ENCODE results near the gene POLG2. TPM values are rescaled to one million over a fixed set of nuclear protein-coding genes. Genes with fewer than 3 reads are reported as not detected.

Gene POLG2
- total RNA-seq, 2 donors from 2014 or later = 6.5 to 18.1 TPM

DNA sequence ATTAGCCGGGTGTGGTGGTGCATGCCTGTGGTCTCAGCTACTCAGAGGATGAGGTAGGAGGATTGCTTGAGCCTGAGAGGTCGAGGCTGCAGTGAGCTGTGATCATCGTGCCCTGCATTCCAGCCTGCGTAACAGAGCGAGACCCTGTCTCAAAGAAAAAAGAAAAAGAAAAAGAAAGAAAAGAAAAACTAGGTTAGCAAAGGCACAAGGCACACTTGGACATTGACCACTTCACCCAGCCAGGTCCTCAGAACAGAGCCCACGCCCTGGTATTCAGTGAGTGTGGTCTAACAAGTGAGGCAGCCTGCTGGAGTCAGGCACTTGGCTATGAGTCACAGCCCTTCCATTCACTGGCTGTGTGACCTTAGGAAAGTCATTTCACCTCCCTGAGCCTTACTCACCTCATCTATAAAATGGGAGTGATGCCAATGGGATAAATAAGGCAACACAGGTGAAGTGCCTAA lies 37.5 kb downstream of the POLG2 start:
- Histone ChIP-seq H3K4me1 (no peaks in the 10 kb centered on the region), H3K4me3 (no peak overlapping the region), H3K27me3 (no peaks in the 10 kb centered on the region), H3K9me3 (no peaks in the 10 kb centered on the region), H3K27ac (no peak overlapping the region), H3K36me3 (replicated peaks in 1 of 2; ENCODE audit: insufficient read depth in 1 of 2, low read depth in 2 of 2) (no peaks in the 10 kb centered on the region)
- intact Hi-C loops (cut with DNase I) = no loop called here
- 87 to 88% methylated on average over 6 of the region's 6 CpGs for WGBS, 2 donors
- TF ChIP-seq, protein P1, sequence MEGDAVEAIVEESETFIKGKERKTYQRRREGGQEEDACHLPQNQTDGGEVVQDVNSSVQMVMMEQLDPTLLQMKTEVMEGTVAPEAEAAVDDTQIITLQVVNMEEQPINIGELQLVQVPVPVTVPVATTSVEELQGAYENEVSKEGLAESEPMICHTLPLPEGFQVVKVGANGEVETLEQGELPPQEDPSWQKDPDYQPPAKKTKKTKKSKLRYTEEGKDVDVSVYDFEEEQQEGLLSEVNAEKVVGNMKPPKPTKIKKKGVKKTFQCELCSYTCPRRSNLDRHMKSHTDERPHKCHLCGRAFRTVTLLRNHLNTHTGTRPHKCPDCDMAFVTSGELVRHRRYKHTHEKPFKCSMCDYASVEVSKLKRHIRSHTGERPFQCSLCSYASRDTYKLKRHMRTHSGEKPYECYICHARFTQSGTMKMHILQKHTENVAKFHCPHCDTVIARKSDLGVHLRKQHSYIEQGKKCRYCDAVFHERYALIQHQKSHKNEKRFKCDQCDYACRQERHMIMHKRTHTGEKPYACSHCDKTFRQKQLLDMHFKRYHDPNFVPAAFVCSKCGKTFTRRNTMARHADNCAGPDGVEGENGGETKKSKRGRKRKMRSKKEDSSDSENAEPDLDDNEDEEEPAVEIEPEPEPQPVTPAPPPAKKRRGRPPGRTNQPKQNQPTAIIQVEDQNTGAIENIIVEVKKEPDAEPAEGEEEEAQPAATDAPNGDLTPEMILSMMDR (IDR thresholded peaks at IDR 0.05) = no peak
- no peak for TF ChIP-seq POLR2A (IDR thresholded peaks at IDR 0.05)
- DNase-seq = no peak
- ATAC-seq = no peak

- TF ChIP-seq, protein P1 (IDR thresholded peaks at IDR 0.05) = no peak
- intact Hi-C loops (cut with DNase I) = no loop called here
- H3K4me3 ChIP-seq = no peak overlapping the region
- no peaks in the 10 kb centered on the region for H3K4me1 ChIP-seq
- H3K9me3 ChIP-seq = no peaks in the 10 kb centered on the region
- H3K36me3 ChIP-seq (replicated peaks in 1 of 2; ENCODE audit: insufficient read depth in 1 of 2, low read depth in 2 of 2) = no peaks in the 10 kb centered on the region
- DNase-seq (no peak), ATAC-seq (no peak)
- WGBS, 2 donors = 69 to 70% methylated on average over 5 to 7 of the region's 8 CpGs
- H3K27ac ChIP-seq = no peak overlapping the region
- H3K27me3 ChIP-seq = no peaks in the 10 kb centered on the region
Observed at GRCh38 chr17:64458756-64459155, 38.1 kb downstream of the POLG2 start.

DNA sequence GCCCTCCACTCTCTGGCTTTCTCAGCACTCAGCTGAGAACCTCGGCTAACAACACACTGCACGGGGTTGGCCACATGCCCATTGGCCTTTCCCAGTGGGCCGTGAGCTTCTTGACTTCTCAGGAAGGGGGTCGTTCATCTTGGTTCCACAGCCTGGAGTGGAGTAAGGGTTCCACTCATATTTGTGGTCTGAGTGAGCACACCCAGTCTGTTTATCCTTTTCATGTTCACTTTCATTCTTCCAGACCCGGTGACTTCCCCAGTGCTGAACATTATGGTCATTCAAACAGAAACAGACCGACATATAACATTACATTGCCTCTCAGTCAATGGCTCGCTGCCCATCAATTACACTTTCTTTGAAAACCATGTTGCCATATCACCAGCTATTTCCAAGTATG lies 39.7 kb downstream of the POLG2 start:
- intact Hi-C loops (cut with DNase I) = no loop called here
- H3K36me3 ChIP-seq (replicated peaks in 1 of 2; ENCODE audit: insufficient read depth in 1 of 2, low read depth in 2 of 2) = no peaks in the 10 kb centered on the region
- H3K4me1 ChIP-seq = no peaks in the 10 kb centered on the region
- TF ChIP-seq, protein P1 (IDR thresholded peaks at IDR 0.05) = no peak
- TF ChIP-seq POLR2A (IDR thresholded peaks at IDR 0.05) = no peak
- no peak overlapping the region for H3K4me3 ChIP-seq
- no peaks in the 10 kb centered on the region for H3K27me3 ChIP-seq
- no peak for ATAC-seq
- DNase-seq = no peak
- no peaks in the 10 kb centered on the region for H3K9me3 ChIP-seq
- WGBS, 2 donors = 61 to 68% methylated on average over 7 of the region's 7 CpGs
- H3K27ac ChIP-seq = no peak overlapping the region

- no peak for ATAC-seq
- intact Hi-C loops (cut with DNase I) = no loop called here
- Histone ChIP-seq H3K27ac (peak overlapping the region in 1 of 4 donors; percentile 18), H3K4me1 (no peaks in the 10 kb centered on the region), H3K36me3 (replicated peaks in 1 of 2; ENCODE audit: insufficient read depth in 1 of 2, low read depth in 2 of 2) (no peaks in the 10 kb centered on the region), H3K4me3 (no peak overlapping the region), H3K9me3 (no peaks in the 10 kb centered on the region), H3K27me3 (no peaks in the 10 kb centered on the region)
- no peak for DNase-seq
- no peak for TF ChIP-seq POLR2A (IDR thresholded peaks at IDR 0.05)
- TF ChIP-seq, protein P1 (IDR thresholded peaks at IDR 0.05) = no peak
- WGBS, 2 donors = 73 to 81% methylated on average over 8 of the region's 8 CpGs
Observed at GRCh38 chr17:64455993-64456885, 40.6 kb downstream of the POLG2 start.

- ATAC-seq (no peak), DNase-seq (no peak)
- H3K27ac ChIP-seq = peak overlapping the region in 1 of 4 donors; percentile 70
- 57 to 75% methylated on average over 3 of the region's 3 CpGs for WGBS, 2 donors
- intact Hi-C loops (cut with DNase I) = no loop called here
- H3K9me3 ChIP-seq = no peaks in the 10 kb centered on the region
- no peaks in the 10 kb centered on the region for H3K27me3 ChIP-seq
- no peaks in the 10 kb centered on the region for H3K36me3 ChIP-seq (replicated peaks in 1 of 2; ENCODE audit: insufficient read depth in 1 of 2, low read depth in 2 of 2)
- no peak for TF ChIP-seq POLR2A (IDR thresholded peaks at IDR 0.05)
- TF ChIP-seq, protein P1 (IDR thresholded peaks at IDR 0.05) = no peak
- no peaks in the 10 kb centered on the region for H3K4me1 ChIP-seq
- no peak overlapping the region for H3K4me3 ChIP-seq
Observed at GRCh38 chr17:64449545-64449944, 47.3 kb downstream of the POLG2 start.
